Activated naive CD4-positive, alpha-beta T cell treated with anti-CD3 and anti-CD28 coated beads, Interleukin-2, amount 10 ng/mL, durations not matched to agents 5 hours and 36 hours (primary cell): ENCODE results near the gene F2R. TPM values are rescaled to one million over a fixed set of nuclear protein-coding genes. Genes with fewer than 3 reads are reported as not detected.

Experiments
- total RNA-seq, 2 experiments: library from RNA; stranded (reverse); gene quantifications; one replicate each; pipeline ENCODE4 v1.2.3, GENCODE V29; 2021

F2R gene
- 1 to 10 TPM; 4.6 to 4.8 TPM for total RNA-seq

GRCh38 chr5:76715736-76716455 lies at the start of gene F2R:
F2R (plus strand) TSS chr5:76716126; CDS start chr5:76716308, 182 bp downstream.

Other genes starting within 250 kb of the F2R start
- not detected for gene F2RL2, start 92.7 kb upstream of the F2R start, total RNA-seq
- 1 to 10 TPM; 1.7 to 2.0 TPM for gene F2RL1, start 102.9 kb downstream of the F2R start, total RNA-seq
- gene S100Z, start 133.9 kb downstream of the F2R start, total RNA-seq, result 1 to 10 TPM; 3.2 to 3.6 TPM
- under 1 TPM in 1 of 2 experiments, not detected in 1; 0.45 TPM for gene CRHBP, start 236.9 kb downstream of the F2R start, total RNA-seq